T-helper 2 cell treated with Interferon-gamma antibody and Interleukin-4, amounts not matched to agents 5 μg/mL and 100 μg/mL, for 36 hours (primary cell): ENCODE results near the gene PUM1.
"Not testable (repeated sequence)": the region's sequence is repeated elsewhere in the genome, so short reads cannot be mapped to it uniquely, and the experiment has no call there.

Source experiments
- DNase-seq: peaks from one replicate; pipeline ENCODE4 v3.0.0; 2021; ENCODE audit warnings: low spot score
- H3K27ac Mint-ChIP-seq: one replicate; pipeline ENCODE4 v1.8.0; 2021; ENCODE audit warnings: mild to moderate bottlenecking, mixed read lengths
- H3K27me3 Mint-ChIP-seq: one replicate; pipeline ENCODE4 v1.8.0; 2021; ENCODE audit warnings: low read depth, mixed read lengths
- H3K36me3 Mint-ChIP-seq: one replicate; pipeline ENCODE4 v1.8.0; 2021; ENCODE audit warnings: low read depth, mixed read lengths
- H3K4me1 Mint-ChIP-seq: one replicate; pipeline ENCODE4 v1.8.0; 2021; ENCODE audit warnings: low read depth, mixed read lengths
- H3K4me3 Mint-ChIP-seq: one replicate; pipeline ENCODE4 v1.8.0; 2022; ENCODE audit warnings: mild to moderate bottlenecking, moderate library complexity, mixed read lengths
- H3K9me3 Mint-ChIP-seq: one replicate; pipeline ENCODE4 v1.8.0; 2021; ENCODE audit warnings: mixed read lengths

Gene PUM1

GRCh38 chr1:30984991-30985503 lies 80.5 kb downstream of the PUM1 start:
- Mint-ChIP-seq H3K4me1 (peaks cover 53% of the 10 kb centered on the region), H3K4me3 (no peak overlapping the region), H3K27me3 (no peaks in the 10 kb centered on the region), H3K27ac (no peak overlapping the region), H3K9me3 (peaks cover 1% of the 10 kb centered on the region), H3K36me3 (peaks cover 46% of the 10 kb centered on the region)
- no peak for DNase-seq

- Mint-ChIP-seq H3K36me3 (peaks cover 47% of the 10 kb centered on the region), H3K27me3 (no peaks in the 10 kb centered on the region), H3K4me1 (peaks cover 55% of the 10 kb centered on the region)
Measured at GRCh38 chr1:30984165-30984889, 81.2 kb downstream of the PUM1 start.

GRCh38 chr1:30982937-30983336 lies 82.6 kb downstream of the PUM1 start:
- Mint-ChIP-seq H3K4me1 (peaks cover 56% of the 10 kb centered on the region), H3K4me3 (no peak overlapping the region), H3K27ac (no peak overlapping the region), H3K9me3 (no peaks in the 10 kb centered on the region), H3K27me3 (no peaks in the 10 kb centered on the region), H3K36me3 (peaks cover 49% of the 10 kb centered on the region)
- no peak for DNase-seq

More at GRCh38 chr1:30984165-30984889, 81.2 kb downstream of the PUM1 start:
- Mint-ChIP-seq H3K9me3 (no peaks in the 10 kb centered on the region), H3K27ac (no peak overlapping the region), H3K4me3 (no peak overlapping the region)
- DNase-seq: no peak

GRCh38 chr1:30982431-30982830 lies 83.1 kb downstream of the PUM1 start:
- no peak for DNase-seq
- no peak overlapping the region for H3K27ac Mint-ChIP-seq
- H3K27me3 Mint-ChIP-seq: no peaks in the 10 kb centered on the region
- no peak overlapping the region for H3K4me3 Mint-ChIP-seq
- peaks cover 58% of the 10 kb centered on the region for H3K4me1 Mint-ChIP-seq
- H3K9me3 Mint-ChIP-seq: no peaks in the 10 kb centered on the region
- H3K36me3 Mint-ChIP-seq: peaks cover 53% of the 10 kb centered on the region

- H3K4me3 Mint-ChIP-seq: no peak overlapping the region
- peaks cover 65% of the 10 kb centered on the region for H3K4me1 Mint-ChIP-seq
- no peak for DNase-seq
- H3K27ac Mint-ChIP-seq: no peak overlapping the region
- no peaks in the 10 kb centered on the region for H3K27me3 Mint-ChIP-seq
- H3K36me3 Mint-ChIP-seq: peaks cover 58% of the 10 kb centered on the region
- no peaks in the 10 kb centered on the region for H3K9me3 Mint-ChIP-seq
Measured at GRCh38 chr1:30981172-30981571, 84.3 kb downstream of the PUM1 start.

- Mint-ChIP-seq H3K36me3 (peaks cover 61% of the 10 kb centered on the region), H3K27me3 (no peaks in the 10 kb centered on the region), H3K9me3 (no peaks in the 10 kb centered on the region), H3K4me3 (peak overlapping the region; percentile 47), H3K27ac (peak overlapping the region; percentile 92), H3K4me1 (peaks cover 53% of the 10 kb centered on the region)
- no peak for DNase-seq
Measured at GRCh38 chr1:30977511-30977910, 88.0 kb downstream of the PUM1 start.

GRCh38 chr1:30977105-30977504 lies 88.4 kb downstream of the PUM1 start:
- H3K27me3 Mint-ChIP-seq: no peaks in the 10 kb centered on the region
- no peaks in the 10 kb centered on the region for H3K9me3 Mint-ChIP-seq
- peak overlapping the region; percentile 92 for H3K27ac Mint-ChIP-seq
- peak overlapping the region; percentile 47 for H3K4me3 Mint-ChIP-seq
- DNase-seq: no peak
- peaks cover 59% of the 10 kb centered on the region for H3K36me3 Mint-ChIP-seq
- H3K4me1 Mint-ChIP-seq: peaks cover 48% of the 10 kb centered on the region

GRCh38 chr1:30976143-30976542 lies 89.4 kb downstream of the PUM1 start:
- H3K4me1 Mint-ChIP-seq: peaks cover 52% of the 10 kb centered on the region
- no peaks in the 10 kb centered on the region for H3K9me3 Mint-ChIP-seq
- H3K36me3 Mint-ChIP-seq: peaks cover 64% of the 10 kb centered on the region
- H3K27me3 Mint-ChIP-seq: no peaks in the 10 kb centered on the region
- peak overlapping the region; percentile 10 for H3K4me3 Mint-ChIP-seq
- H3K27ac Mint-ChIP-seq: peak overlapping the region; percentile 84
- DNase-seq: no peak

- no peak overlapping the region for H3K4me3 Mint-ChIP-seq
Measured at GRCh38 chr1:30975217-30975616, 90.3 kb downstream of the PUM1 start.

GRCh38 chr1:30974536-30974935 lies 91.0 kb downstream of the PUM1 start:
- H3K27me3 Mint-ChIP-seq: no peaks in the 10 kb centered on the region
- H3K4me1 Mint-ChIP-seq: peaks cover 61% of the 10 kb centered on the region
- H3K36me3 Mint-ChIP-seq: peaks cover 63% of the 10 kb centered on the region
- H3K27ac Mint-ChIP-seq: no peak overlapping the region
- no peak for DNase-seq
- no peak overlapping the region for H3K4me3 Mint-ChIP-seq
- H3K9me3 Mint-ChIP-seq: no peaks in the 10 kb centered on the region

More at GRCh38 chr1:30975217-30975616, 90.3 kb downstream of the PUM1 start:
- Mint-ChIP-seq H3K27ac (no peak overlapping the region), H3K36me3 (peaks cover 64% of the 10 kb centered on the region), H3K9me3 (no peaks in the 10 kb centered on the region), H3K4me1 (peaks cover 59% of the 10 kb centered on the region), H3K27me3 (no peaks in the 10 kb centered on the region)
- DNase-seq: no peak

- not testable (repeated sequence) for H3K4me3 Mint-ChIP-seq, H3K27me3 Mint-ChIP-seq, H3K27ac Mint-ChIP-seq, H3K9me3 Mint-ChIP-seq, DNase-seq
- H3K4me1 Mint-ChIP-seq: peaks cover 46% of the 10 kb centered on the region
- H3K36me3 Mint-ChIP-seq: peaks cover 58% of the 10 kb centered on the region
Measured at GRCh38 chr1:30972349-30972748, 93.2 kb downstream of the PUM1 start.

- DNase-seq: no peak
- H3K27ac Mint-ChIP-seq: no peak overlapping the region
- no peak overlapping the region for H3K4me3 Mint-ChIP-seq
- peaks cover 44% of the 10 kb centered on the region for H3K4me1 Mint-ChIP-seq
- H3K9me3 Mint-ChIP-seq: no peaks in the 10 kb centered on the region
- H3K36me3 Mint-ChIP-seq: peaks cover 59% of the 10 kb centered on the region
- H3K27me3 Mint-ChIP-seq: no peaks in the 10 kb centered on the region
Measured at GRCh38 chr1:30971496-30971895, 94.0 kb downstream of the PUM1 start.

- H3K27me3 Mint-ChIP-seq: no peaks in the 10 kb centered on the region
- no peak for DNase-seq
- H3K27ac Mint-ChIP-seq: no peak overlapping the region
- peaks cover 66% of the 10 kb centered on the region for H3K36me3 Mint-ChIP-seq
- no peaks in the 10 kb centered on the region for H3K9me3 Mint-ChIP-seq
- H3K4me3 Mint-ChIP-seq: no peak overlapping the region
- H3K4me1 Mint-ChIP-seq: peaks cover 37% of the 10 kb centered on the region
Measured at GRCh38 chr1:30969903-30970302, 95.6 kb downstream of the PUM1 start.

- Mint-ChIP-seq H3K36me3 (peaks cover 66% of the 10 kb centered on the region), H3K27me3 (no peaks in the 10 kb centered on the region), H3K9me3 (no peaks in the 10 kb centered on the region), H3K4me3 (no peak overlapping the region), H3K4me1 (peaks cover 40% of the 10 kb centered on the region), H3K27ac (no peak overlapping the region)
- DNase-seq: no peak
Measured at GRCh38 chr1:30968220-30968971, 97.1 kb downstream of the PUM1 start.
